Astrocyte (in vitro differentiated cells and primary cell): ENCODE measurements around the gene MIOS.

Experiments used
- EZH2 ChIP-seq: IDR thresholded peaks from 2 replicates; pipeline ENCODE4 v1.6.1; 2012; ENCODE audit warnings: mild to moderate bottlenecking, low read length, inconsistent platforms; ENCODE audit not compliant: insufficient read depth
- TF ChIP-seq, protein P1 (sequence below): IDR thresholded peaks from 2 replicates; pipeline ENCODE4 v1.5.1; 2011; ENCODE audit warnings: low read depth, mild to moderate bottlenecking, inconsistent platforms, low read length, moderate library complexity; ENCODE audit not compliant: insufficient read depth

GRCh38 chr7:7640221-7641128 is 73.8 kb downstream of the MIOS start, which contains the start of gene UMAD1:
- TF ChIP-seq EZH2 = no peak
- TF ChIP-seq, protein P1, sequence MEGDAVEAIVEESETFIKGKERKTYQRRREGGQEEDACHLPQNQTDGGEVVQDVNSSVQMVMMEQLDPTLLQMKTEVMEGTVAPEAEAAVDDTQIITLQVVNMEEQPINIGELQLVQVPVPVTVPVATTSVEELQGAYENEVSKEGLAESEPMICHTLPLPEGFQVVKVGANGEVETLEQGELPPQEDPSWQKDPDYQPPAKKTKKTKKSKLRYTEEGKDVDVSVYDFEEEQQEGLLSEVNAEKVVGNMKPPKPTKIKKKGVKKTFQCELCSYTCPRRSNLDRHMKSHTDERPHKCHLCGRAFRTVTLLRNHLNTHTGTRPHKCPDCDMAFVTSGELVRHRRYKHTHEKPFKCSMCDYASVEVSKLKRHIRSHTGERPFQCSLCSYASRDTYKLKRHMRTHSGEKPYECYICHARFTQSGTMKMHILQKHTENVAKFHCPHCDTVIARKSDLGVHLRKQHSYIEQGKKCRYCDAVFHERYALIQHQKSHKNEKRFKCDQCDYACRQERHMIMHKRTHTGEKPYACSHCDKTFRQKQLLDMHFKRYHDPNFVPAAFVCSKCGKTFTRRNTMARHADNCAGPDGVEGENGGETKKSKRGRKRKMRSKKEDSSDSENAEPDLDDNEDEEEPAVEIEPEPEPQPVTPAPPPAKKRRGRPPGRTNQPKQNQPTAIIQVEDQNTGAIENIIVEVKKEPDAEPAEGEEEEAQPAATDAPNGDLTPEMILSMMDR = no peak
